Calu3 (cell line): Measurements from ENCODE around the gene TMEM238. TPM values are rescaled to one million over a fixed set of nuclear protein-coding genes. Genes with fewer than 3 reads are reported as not detected.
A peak's percentile ranks its signal among the peaks of the same experiment; 100 is the strongest.
"Not testable (repeated sequence)": the region's sequence is repeated elsewhere in the genome, so short reads cannot be mapped to it uniquely, and the experiment has no call there.

Source experiments
- BruUV-seq: library from RNA; stranded (reverse); fragments of 400-500 nt; replicated peaks from 2 replicates; lab custom pipeline; 2021; lab: Mats Ljungman, UMichigan
- CTCF ChIA-PET: fragments of 300-600 bp; sonication (Branson Sonifier 250); formaldehyde crosslinking; loops from one replicate; lab custom pipeline; 2022; ENCODE audit warnings: antibody characterized with exemption; lab: Charles Lee
- DNase-seq: peaks from one replicate; pipeline ENCODE4 v3.0.0; 2022
- H3K27ac Mint-ChIP-seq: one replicate; pipeline ENCODE4 v1.8.0; 2022; ENCODE audit warnings: mixed read lengths; ENCODE audit not compliant: unreplicated experiment
- H3K27me3 Mint-ChIP-seq: one replicate; pipeline ENCODE4 v1.8.0; 2022; ENCODE audit warnings: mixed read lengths; ENCODE audit not compliant: unreplicated experiment
- H3K36me3 Mint-ChIP-seq: one replicate; pipeline ENCODE4 v1.8.0; 2022; ENCODE audit warnings: mild to moderate bottlenecking, moderate library complexity, mixed read lengths; ENCODE audit not compliant: insufficient read depth, unreplicated experiment
- H3K4me1 Mint-ChIP-seq: one replicate; pipeline ENCODE4 v1.8.0; 2022; ENCODE audit warnings: mild to moderate bottlenecking, low read depth, mixed read lengths; ENCODE audit not compliant: unreplicated experiment
- H3K4me3 Mint-ChIP-seq: one replicate; pipeline ENCODE4 v1.8.0; 2022; ENCODE audit warnings: mild to moderate bottlenecking, low read depth, moderate library complexity, mixed read lengths; ENCODE audit not compliant: unreplicated experiment
- H3K9me3 Mint-ChIP-seq: one replicate; pipeline ENCODE4 v1.8.0; 2022; ENCODE audit warnings: low read depth, mixed read lengths; ENCODE audit not compliant: unreplicated experiment
- intact Hi-C: fragments of 100-400 bp; cut with micrococcal nuclease; formaldehyde crosslinking; loops from one replicate; pipeline ENCODE4 v1.10.0; 2022; ENCODE audit not compliant: unreplicated experiment
- total RNA-seq: library from RNA; stranded (reverse); gene quantifications from 2 replicates; pipeline ENCODE4 v1.2.3, GENCODE V29; 2022
- TF ChIP-seq, protein P1 (sequence below): fragments of 200-600 bp; IDR thresholded peaks from one replicate; pipeline ENCODE4 v1.8.0; 2022; ENCODE audit warnings: antibody characterized with exemption; ENCODE audit not compliant: unreplicated experiment

The TMEM238 gene
- total RNA-seq, 1 experiment from 2014 or later = 38.8 TPM

DNA sequence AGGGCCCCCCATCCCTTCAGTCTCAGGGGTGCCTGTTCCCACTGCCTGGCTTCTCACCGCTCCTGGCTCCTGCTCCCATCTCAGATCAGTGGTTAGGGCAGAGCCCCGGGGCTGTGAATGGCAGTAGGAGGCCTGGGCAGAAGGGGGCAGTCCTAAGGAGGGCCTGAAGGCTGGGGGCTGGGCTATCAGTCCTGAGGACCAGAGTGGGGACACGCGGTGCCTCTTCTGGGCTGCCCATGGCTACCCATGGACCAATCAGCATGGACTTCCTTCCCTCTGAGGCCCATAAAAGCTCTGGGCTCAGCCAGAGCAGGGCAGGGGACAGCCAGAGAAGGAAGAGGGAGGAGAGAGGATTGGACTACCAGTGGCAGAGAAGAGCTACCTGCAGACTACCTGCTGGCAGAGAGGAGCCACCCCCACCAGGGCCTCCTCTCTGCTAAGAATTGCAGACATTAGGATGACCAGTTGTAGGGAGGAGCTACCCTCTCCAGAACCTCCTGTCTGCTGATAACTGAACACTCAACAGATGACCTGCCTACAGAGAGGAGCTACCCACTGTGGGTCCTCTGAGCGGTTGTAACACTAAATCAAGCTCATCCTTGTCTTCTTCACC lies 35.6 kb upstream of the TMEM238 start:
- Mint-ChIP-seq H3K36me3 (peaks cover 4% of the 10 kb centered on the region), H3K27ac (no peak overlapping the region), H3K4me1 (peaks cover 9% of the 10 kb centered on the region), H3K4me3 (no peak overlapping the region), H3K27me3 (peaks cover 79% of the 10 kb centered on the region), H3K9me3 (no peaks in the 10 kb centered on the region)
- CTCF ChIA-PET = interaction anchor here (0.6 kb wide), 1 partner anchor 73 kb away, joined by 4 read pairs; no protein-coding TSS in a partner anchor
- TF ChIP-seq, protein P1, sequence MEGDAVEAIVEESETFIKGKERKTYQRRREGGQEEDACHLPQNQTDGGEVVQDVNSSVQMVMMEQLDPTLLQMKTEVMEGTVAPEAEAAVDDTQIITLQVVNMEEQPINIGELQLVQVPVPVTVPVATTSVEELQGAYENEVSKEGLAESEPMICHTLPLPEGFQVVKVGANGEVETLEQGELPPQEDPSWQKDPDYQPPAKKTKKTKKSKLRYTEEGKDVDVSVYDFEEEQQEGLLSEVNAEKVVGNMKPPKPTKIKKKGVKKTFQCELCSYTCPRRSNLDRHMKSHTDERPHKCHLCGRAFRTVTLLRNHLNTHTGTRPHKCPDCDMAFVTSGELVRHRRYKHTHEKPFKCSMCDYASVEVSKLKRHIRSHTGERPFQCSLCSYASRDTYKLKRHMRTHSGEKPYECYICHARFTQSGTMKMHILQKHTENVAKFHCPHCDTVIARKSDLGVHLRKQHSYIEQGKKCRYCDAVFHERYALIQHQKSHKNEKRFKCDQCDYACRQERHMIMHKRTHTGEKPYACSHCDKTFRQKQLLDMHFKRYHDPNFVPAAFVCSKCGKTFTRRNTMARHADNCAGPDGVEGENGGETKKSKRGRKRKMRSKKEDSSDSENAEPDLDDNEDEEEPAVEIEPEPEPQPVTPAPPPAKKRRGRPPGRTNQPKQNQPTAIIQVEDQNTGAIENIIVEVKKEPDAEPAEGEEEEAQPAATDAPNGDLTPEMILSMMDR = no peak
- no peak for DNase-seq
- no TSS peak for BruUV-seq
- intact Hi-C loops = no loop called here

DNA sequence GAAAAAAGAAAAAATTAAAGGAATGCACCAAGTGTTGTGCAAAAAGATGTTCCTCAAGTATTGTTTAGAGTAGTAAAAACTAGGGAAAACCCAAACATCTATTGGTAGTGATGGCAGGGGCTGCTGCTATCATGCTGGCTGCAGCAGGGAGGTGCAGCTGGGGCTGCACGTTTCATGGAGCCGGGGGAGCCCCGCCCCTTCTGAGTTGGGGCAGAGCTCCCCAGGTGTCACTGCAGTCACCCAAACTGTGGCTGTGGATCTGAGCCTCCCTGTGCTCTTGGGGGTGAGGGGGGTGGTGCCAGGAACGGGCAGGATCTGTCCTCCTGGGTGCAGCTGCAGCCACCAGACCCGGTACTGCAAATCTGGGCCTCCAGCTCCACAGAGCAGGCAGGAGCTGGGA lies 35.0 kb upstream of the TMEM238 start:
- H3K4me1 Mint-ChIP-seq = peaks cover 9% of the 10 kb centered on the region
- no peak overlapping the region for H3K27ac Mint-ChIP-seq
- TF ChIP-seq, protein P1 = no peak
- no peaks in the 10 kb centered on the region for H3K9me3 Mint-ChIP-seq
- no peak overlapping the region for H3K4me3 Mint-ChIP-seq
- CTCF ChIA-PET = interaction anchor here (0.6 to 1.7 kb wide), 3 partner anchors 73 to 279 kb away, joined by 4 to 12 read pairs (median 5); no protein-coding TSS in a partner anchor
- no peak for DNase-seq
- peaks cover 4% of the 10 kb centered on the region for H3K36me3 Mint-ChIP-seq
- H3K27me3 Mint-ChIP-seq = peaks cover 79% of the 10 kb centered on the region
- BruUV-seq = no TSS peak
- intact Hi-C loops = no loop called here

DNA sequence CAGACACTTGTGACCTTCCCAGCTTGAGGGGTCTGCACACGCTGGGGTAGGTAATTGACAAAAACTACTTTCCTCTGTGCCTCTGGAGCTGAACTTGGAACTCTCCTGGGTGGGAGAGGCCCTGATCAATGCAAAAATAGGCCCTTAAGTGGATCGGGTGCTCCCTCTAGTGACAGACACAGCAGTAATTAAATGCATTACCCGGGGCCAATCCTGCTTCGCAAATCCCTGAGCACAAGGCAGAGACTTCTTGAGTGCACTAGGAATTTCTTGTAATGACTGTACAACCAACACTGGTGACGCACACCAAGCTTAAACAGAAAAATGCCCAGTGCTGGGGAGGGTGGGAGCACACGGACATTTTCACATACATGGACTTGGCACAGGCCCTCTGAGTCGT lies 34.1 kb upstream of the TMEM238 start:
- Mint-ChIP-seq H3K4me3 (no peak overlapping the region), H3K4me1 (peaks cover 9% of the 10 kb centered on the region), H3K27me3 (peaks cover 74% of the 10 kb centered on the region), H3K36me3 (peaks cover 4% of the 10 kb centered on the region), H3K27ac (no peak overlapping the region), H3K9me3 (no peaks in the 10 kb centered on the region)
- BruUV-seq = no TSS peak
- CTCF ChIA-PET = interaction anchor here (0.6 to 1.7 kb wide), 7 partner anchors 35 to 330 kb away, joined by 3 to 12 read pairs (median 4); partner anchors contain the start of gene TMEM238
- intact Hi-C loops = loop anchor here (1.0 kb wide), 1 partner anchor 277 kb away; no protein-coding TSS in a partner anchor
- DNase-seq = peak; percentile 80
- TF ChIP-seq, protein P1 = peak; percentile 87

DNA sequence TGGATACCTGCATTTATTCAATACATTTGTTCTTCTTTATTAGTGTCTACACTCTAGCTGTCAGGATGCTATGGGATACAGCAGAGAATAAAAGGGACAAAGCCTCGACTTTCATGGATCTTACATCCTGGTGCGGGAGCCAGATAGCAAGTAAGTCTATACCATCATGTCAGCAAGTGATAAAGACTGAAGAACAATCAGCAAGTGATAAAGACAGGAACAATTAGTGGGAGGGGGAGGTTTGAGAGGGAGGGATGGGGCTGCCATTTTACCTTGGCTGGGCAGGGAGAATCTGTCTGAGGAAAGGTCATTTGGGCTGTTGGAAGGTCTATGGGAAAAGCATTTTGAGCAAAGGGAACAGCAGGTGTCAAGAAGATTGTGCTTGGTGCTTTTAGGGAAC lies 26.1 kb upstream of the TMEM238 start:
- TF ChIP-seq, protein P1 = no peak
- Mint-ChIP-seq H3K27me3 (peaks cover 39% of the 10 kb centered on the region), H3K9me3 (peaks cover 2% of the 10 kb centered on the region), H3K4me1 (peaks cover 17% of the 10 kb centered on the region), H3K4me3 (no peak overlapping the region), H3K36me3 (peaks cover 39% of the 10 kb centered on the region), H3K27ac (no peak overlapping the region)
- intact Hi-C loops = no loop called here
- no peak for DNase-seq
- BruUV-seq = no TSS peak
- CTCF ChIA-PET = no interaction called here

DNA sequence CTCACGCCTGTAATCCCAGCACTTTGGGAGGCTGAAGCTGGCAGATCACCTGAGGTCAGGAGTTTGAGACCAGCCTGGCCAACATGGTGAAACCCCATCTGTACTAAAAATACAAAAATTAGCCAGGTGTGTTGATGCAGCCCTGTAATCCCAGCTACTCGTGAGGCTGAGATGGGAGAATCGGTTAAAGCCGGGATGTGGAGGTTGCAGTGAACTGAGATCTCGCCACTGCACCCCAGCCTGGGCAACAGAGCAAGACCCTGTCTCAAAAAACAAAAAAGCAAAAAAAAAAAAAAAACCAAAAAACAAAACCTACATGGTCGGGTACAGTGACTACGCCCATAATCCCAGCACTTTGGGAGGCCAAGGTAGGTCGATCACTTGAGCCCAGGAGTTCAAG lies 25.1 kb upstream of the TMEM238 start:
- H3K9me3 Mint-ChIP-seq, H3K4me3 Mint-ChIP-seq, DNase-seq, intact Hi-C loops, BruUV-seq: not testable (repeated sequence)
- H3K27me3 Mint-ChIP-seq = peaks cover 29% of the 10 kb centered on the region
- H3K4me1 Mint-ChIP-seq = peaks cover 17% of the 10 kb centered on the region
- peaks cover 49% of the 10 kb centered on the region for H3K36me3 Mint-ChIP-seq
- peak overlapping the region; percentile 96 for H3K27ac Mint-ChIP-seq
- CTCF ChIA-PET = interaction anchor here (0.7 kb wide), 1 partner anchor 218 kb away, joined by 6 read pairs; no protein-coding TSS in a partner anchor
